HCT116 (cell line): ENCODE data around the gene NAPA. TPM values are rescaled to one million over a fixed set of nuclear protein-coding genes. Genes with fewer than 3 reads are reported as not detected.

ENCODE experiments used
- ATAC-seq: fragments of 200-7000 bp; cut with Tn5 transposase; 2 replicates; pipeline ENCODE4 v1.9.1; 2020; ENCODE audit warnings: mild to moderate bottlenecking, moderate library complexity
- BruUV-seq: library from RNA; stranded (reverse); fragments of 400-500 nt; replicated peaks from 2 replicates; lab custom pipeline; 2021; lab: Mats Ljungman, UMichigan
- CTCF ChIA-PET: fragments of 300-600 bp; sonication (Branson Sonifier 250); formaldehyde crosslinking; loops from one replicate; lab custom pipeline; 2021; ENCODE audit warnings: antibody characterized with exemption; lab: Charles Lee
- POLR2A ChIA-PET: fragments of 300-600, 350-600 bp; sonication (Branson Sonifier 250); formaldehyde crosslinking; loops from one replicate; lab custom pipeline; 2021; ENCODE audit warnings: antibody characterized with exemption; lab: Charles Lee
- RAD21 ChIA-PET, 2 experiments: fragments of 300-600 bp; sonication (Branson Sonifier 250); formaldehyde crosslinking; loops; one replicate each; lab custom pipeline; 2023; ENCODE audit warnings: low total read pairs in 2 of 2; ENCODE audit not compliant: uncharacterized antibody in 2 of 2, unreplicated experiment in 2 of 2, low non-redundant PET in 1 of 2; lab: Charles Lee
- DNase-seq: peaks from one replicate; pipeline ENCODE4 v3.0.0-alpha.2; 2010; ENCODE audit warnings: low read depth, low spot score
- H2AFZ ChIP-seq: fragments of 200-600 bp; shearing (Covaris generic), sonication (generic); 2 replicates; pipeline ENCODE4 v1.6.1; 2017; ENCODE audit warnings: low read depth, mixed run types, mixed read lengths, antibody characterized with exemption, low read length; ENCODE audit not compliant: poor library complexity, severe bottlenecking
- H3K27ac ChIP-seq: 2 replicates; pipeline ENCODE4 v1.5.1; 2012; ENCODE audit warnings: low read depth, low read length
- H3K27me3 ChIP-seq: fragments of 200-600 bp; sonication (generic); 2 replicates; pipeline ENCODE4 v1.6.1; 2016; ENCODE audit warnings: mixed run types, low read length, mixed read lengths; ENCODE audit not compliant: insufficient read depth
- H3K36me3 ChIP-seq, 2 experiments: fragments of 200-500 bp in 1 of 2; fragments of 200-600 bp in 1 of 2; sonication (Bioruptor generic) in 1 of 2; sonication (generic) in 1 of 2; 2 replicates each; pipeline versions ENCODE4 v1.5.1 to v1.6.1; 2014 to 2016; ENCODE audit warnings: low read length in 2 of 2, inconsistent platforms in 1 of 2, mixed read lengths in 1 of 2, mixed run types in 1 of 2; ENCODE audit not compliant: insufficient read depth in 2 of 2, control insufficient read depth in 1 of 2
- H3K4me1 ChIP-seq, 2 experiments: fragments of 200-600 bp in 1 of 2; sonication (generic) in 1 of 2; 2 replicates each; pipeline versions ENCODE4 v1.5.1 to v1.6.1; 2012 to 2017; ENCODE audit warnings: low read length in 2 of 2, inconsistent platforms in 1 of 2, mild to moderate bottlenecking in 1 of 2, mixed read lengths in 1 of 2, mixed run types in 1 of 2, moderate library complexity in 1 of 2; ENCODE audit not compliant: insufficient read depth in 2 of 2, control insufficient read depth in 1 of 2
- H3K4me2 ChIP-seq: fragments of 200-600 bp; sonication (generic); 2 replicates; pipeline ENCODE4 v1.6.1; 2017; ENCODE audit warnings: mixed run types, low read length, mixed read lengths
- H3K4me3 ChIP-seq, 2 experiments: fragments of 200-600 bp in 1 of 2; sonication (generic) in 1 of 2; replicated peaks in 1 of 2; 2 replicates each; pipeline ENCODE4 v1.5.1; 2011 to 2016; ENCODE audit warnings: low read length in 2 of 2, control low read depth in 1 of 2, low read depth in 1 of 2, mild to moderate bottlenecking in 1 of 2, mixed read lengths in 1 of 2, mixed run types in 1 of 2
- H3K79me2 ChIP-seq: fragments of 200-600 bp; sonication (generic); 2 replicates; pipeline ENCODE4 v1.6.1; 2017; ENCODE audit warnings: mild to moderate bottlenecking, mixed run types, low read length, moderate library complexity, mixed read lengths; ENCODE audit not compliant: insufficient read depth
- H3K9ac ChIP-seq: fragments of 200-600 bp; sonication (generic); 2 replicates; pipeline ENCODE4 v1.6.1; 2016; ENCODE audit warnings: low read length, mixed read lengths
- H3K9me2 ChIP-seq: fragments of 200-600 bp; sonication (generic), shearing (Covaris generic); 2 replicates; pipeline ENCODE4 v1.6.1; 2017; ENCODE audit warnings: mixed run types, mild to moderate bottlenecking, moderate library complexity; ENCODE audit not compliant: insufficient read depth
- H3K9me3 ChIP-seq, 2 experiments: fragments of 200-500 bp in 1 of 2; fragments of 200-600 bp in 1 of 2; sonication (Bioruptor generic) in 1 of 2; sonication (generic) in 1 of 2; 2 replicates each; pipeline ENCODE4 v1.6.1; 2014 to 2017; ENCODE audit warnings: low read length in 2 of 2, mixed read lengths in 2 of 2, inconsistent platforms in 1 of 2, low read depth in 1 of 2, mild to moderate bottlenecking in 1 of 2, mixed run types in 1 of 2, moderate library complexity in 1 of 2; ENCODE audit not compliant: control insufficient read depth in 1 of 2, insufficient read depth in 1 of 2
- H4K20me1 ChIP-seq: fragments of 200-600 bp; sonication (generic), shearing (Covaris generic); 2 replicates; pipeline ENCODE4 v1.6.1; 2017; ENCODE audit warnings: mixed run types, mild to moderate bottlenecking, moderate library complexity; ENCODE audit not compliant: insufficient read depth
- ELF1 ChIP-seq: IDR thresholded peaks from 2 replicates; pipeline ENCODE4 v1.6.1; 2012; ENCODE audit warnings: low read depth, borderline replicate concordance
- EZH2 ChIP-seq: fragments of 200-600 bp; sonication (generic); IDR thresholded peaks from 2 replicates; pipeline ENCODE4 v1.6.1; 2017; ENCODE audit warnings: antibody characterized with exemption, mixed run types
- EZH2phosphoT487 ChIP-seq: fragments of 200-600 bp; IDR thresholded peaks from 2 replicates; pipeline ENCODE4 v1.6.1; 2018; ENCODE audit warnings: antibody characterized with exemption, borderline replicate concordance
- FOSL1 ChIP-seq: IDR thresholded peaks from 2 replicates; pipeline ENCODE4 v1.6.1; 2012; ENCODE audit warnings: low read depth
- POLR2A ChIP-seq: IDR thresholded peaks from 2 replicates; pipeline ENCODE4 v1.7.0; 2011; ENCODE audit warnings: borderline replicate concordance; ENCODE audit not compliant: insufficient read depth, insufficient read length; ENCODE audit errors: extremely low read depth
- POLR2AphosphoS5 ChIP-seq: IDR thresholded peaks from 2 replicates; pipeline ENCODE4 v1.6.1; 2011; ENCODE audit warnings: mild to moderate bottlenecking, low read depth, low read length, moderate library complexity
- SIN3A ChIP-seq: IDR thresholded peaks from 2 replicates; pipeline ENCODE4 v1.6.1; 2012; ENCODE audit warnings: low read depth
- SP1 ChIP-seq: IDR thresholded peaks from 2 replicates; pipeline ENCODE4 v1.6.1; 2012; ENCODE audit warnings: low read depth
- TCF7L2 ChIP-seq: IDR thresholded peaks from 2 replicates; pipeline ENCODE4 v1.7.0; 2011; ENCODE audit warnings: borderline replicate concordance, inconsistent platforms; ENCODE audit not compliant: insufficient read depth, insufficient read length; ENCODE audit errors: extremely low read depth
- YY1 ChIP-seq: IDR thresholded peaks from 2 replicates; pipeline ENCODE4 v1.6.1; 2011; ENCODE audit warnings: low read length, low read depth, moderate library complexity, mild to moderate bottlenecking; ENCODE audit not compliant: insufficient replicate concordance; ENCODE audit errors: extremely low read depth
- ZFX ChIP-seq: fragments of 450-650 bp; IDR thresholded peaks from 2 replicates; pipeline ENCODE4 v1.6.1; 2017
- ZNF274 ChIP-seq: fragments of 200-500 bp; sonication (Bioruptor generic); IDR thresholded peaks from 2 replicates; pipeline ENCODE4 v1.6.1; 2014; ENCODE audit warnings: mild to moderate bottlenecking, low read depth, low read length, inconsistent platforms
- intact Hi-C: fragments of 100-400 bp; cut with micrococcal nuclease; formaldehyde crosslinking; loops from 2 replicates; pipeline ENCODE4 v1.10.0; 2022
- total RNA-seq: library from RNA; stranded (reverse); gene quantifications from one replicate; pipeline ENCODE4 v1.2.1, GENCODE V29; 2021; ENCODE audit not compliant: unreplicated experiment
- TF ChIP-seq, protein P1 (sequence below): IDR thresholded peaks from 2 replicates; pipeline ENCODE4 v1.6.1; 2012
- TF ChIP-seq, protein P2 (sequence below): IDR thresholded peaks from 2 replicates; pipeline ENCODE4 v1.6.1; 2011; ENCODE audit warnings: mild to moderate bottlenecking, low read length, moderate library complexity; ENCODE audit not compliant: insufficient replicate concordance; ENCODE audit errors: extremely low read depth
- TF ChIP-seq, protein P3 (sequence below): IDR thresholded peaks from 2 replicates; pipeline ENCODE4 v1.6.1; 2012; ENCODE audit warnings: low read depth

Gene NAPA
- total RNA-seq, 1 experiment from 2014 or later, result 58.8 TPM

DNA sequence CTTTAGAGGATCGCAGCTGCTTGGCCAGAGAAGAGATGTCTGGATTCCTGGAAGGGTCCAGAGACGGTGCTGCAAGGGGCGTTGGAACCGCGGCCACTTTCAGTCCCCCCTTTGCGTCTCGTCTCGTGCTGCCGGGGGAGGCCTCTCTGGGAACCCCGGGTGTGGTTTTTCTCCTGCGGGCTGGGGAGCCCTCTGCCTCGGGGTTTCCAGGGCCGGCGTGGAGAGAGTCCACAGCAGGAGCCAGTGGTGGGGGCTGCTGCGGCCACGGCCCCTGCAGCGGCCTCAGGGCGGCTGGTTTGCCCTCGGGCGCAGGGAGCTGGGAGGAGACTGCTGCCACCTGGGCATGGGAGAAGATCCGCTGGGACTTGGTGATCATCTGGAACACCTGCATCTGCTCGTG is 29.6 kb upstream of the NAPA start:
- H3K4me1 ChIP-seq, result no peaks in the 10 kb centered on the region
- ChIA-PET CTCF (interaction anchor here (1.8 kb wide), 1 partner anchor 108 kb away, joined by 4 read pairs; no protein-coding TSS in a partner anchor), POLR2A (no interaction called here), RAD21 (no interaction called here)
- no peak overlapping the region for H3K9ac ChIP-seq
- H3K27ac ChIP-seq, result no peak overlapping the region
- no TSS peak for BruUV-seq
- TF ChIP-seq, protein P1, sequence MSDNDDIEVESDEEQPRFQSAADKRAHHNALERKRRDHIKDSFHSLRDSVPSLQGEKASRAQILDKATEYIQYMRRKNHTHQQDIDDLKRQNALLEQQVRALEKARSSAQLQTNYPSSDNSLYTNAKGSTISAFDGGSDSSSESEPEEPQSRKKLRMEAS, result no peak
- TF ChIP-seq EZH2, result no peak
- no peak for TF ChIP-seq POLR2AphosphoS5
- TF ChIP-seq ZNF274, result no peak
- no peak for TF ChIP-seq ELF1
- TF ChIP-seq EZH2phosphoT487, result no peak
- TF ChIP-seq SP1, result no peak
- no peaks in the 10 kb centered on the region for H3K36me3 ChIP-seq
- no peak for ATAC-seq
- no peak for DNase-seq
- H3K9me2 ChIP-seq, result no peaks in the 10 kb centered on the region
- H2AFZ ChIP-seq, result no peak overlapping the region
- no peaks in the 10 kb centered on the region for H3K9me3 ChIP-seq
- no peak overlapping the region for H3K4me3 ChIP-seq
- no peaks in the 10 kb centered on the region for H3K79me2 ChIP-seq
- H3K27me3 ChIP-seq, result no peaks in the 10 kb centered on the region
- no peak overlapping the region for H3K4me2 ChIP-seq
- no peaks in the 10 kb centered on the region for H4K20me1 ChIP-seq
- intact Hi-C loops, result no loop called here

DNA sequence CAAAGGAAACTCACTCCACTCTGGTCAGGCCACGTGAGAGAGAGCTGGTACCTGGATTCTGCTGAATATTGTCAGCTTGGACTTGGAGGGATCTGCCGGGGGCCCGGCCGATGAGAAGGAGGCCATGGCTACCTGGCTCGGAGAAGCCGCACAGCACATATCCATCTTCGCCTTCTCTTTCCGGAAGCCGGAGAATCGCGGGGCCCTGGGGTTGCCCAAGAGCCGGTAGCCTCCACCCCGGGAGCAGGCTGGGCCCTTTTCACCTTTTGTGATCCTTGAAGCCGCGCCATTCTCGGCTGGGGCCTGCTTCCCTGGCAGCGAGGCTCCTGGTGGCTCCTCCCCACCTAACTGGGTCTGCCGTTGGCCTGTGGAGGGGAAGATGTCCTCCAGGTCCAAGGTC is 29.2 kb upstream of the NAPA start:
- Histone ChIP-seq H3K9me2 (no peaks in the 10 kb centered on the region), H3K27me3 (no peaks in the 10 kb centered on the region), H2AFZ (no peak overlapping the region), H3K36me3 (no peaks in the 10 kb centered on the region), H3K9ac (no peak overlapping the region), H3K4me1 (no peaks in the 10 kb centered on the region), H4K20me1 (no peaks in the 10 kb centered on the region), H3K79me2 (no peaks in the 10 kb centered on the region), H3K4me2 (no peak overlapping the region), H3K27ac (no peak overlapping the region), H3K9me3 (no peaks in the 10 kb centered on the region), H3K4me3 (no peak overlapping the region)
- ChIA-PET POLR2A (no interaction called here), RAD21 (no interaction called here), CTCF (interaction anchor here (1.8 kb wide), 1 partner anchor 107 kb away, joined by 4 read pairs; no protein-coding TSS in a partner anchor)
- BruUV-seq, result no TSS peak
- no peak for DNase-seq
- intact Hi-C loops, result no loop called here
- no peak for ATAC-seq
- no peak for TF ChIP-seq EZH2phosphoT487
- TF ChIP-seq, protein P2, sequence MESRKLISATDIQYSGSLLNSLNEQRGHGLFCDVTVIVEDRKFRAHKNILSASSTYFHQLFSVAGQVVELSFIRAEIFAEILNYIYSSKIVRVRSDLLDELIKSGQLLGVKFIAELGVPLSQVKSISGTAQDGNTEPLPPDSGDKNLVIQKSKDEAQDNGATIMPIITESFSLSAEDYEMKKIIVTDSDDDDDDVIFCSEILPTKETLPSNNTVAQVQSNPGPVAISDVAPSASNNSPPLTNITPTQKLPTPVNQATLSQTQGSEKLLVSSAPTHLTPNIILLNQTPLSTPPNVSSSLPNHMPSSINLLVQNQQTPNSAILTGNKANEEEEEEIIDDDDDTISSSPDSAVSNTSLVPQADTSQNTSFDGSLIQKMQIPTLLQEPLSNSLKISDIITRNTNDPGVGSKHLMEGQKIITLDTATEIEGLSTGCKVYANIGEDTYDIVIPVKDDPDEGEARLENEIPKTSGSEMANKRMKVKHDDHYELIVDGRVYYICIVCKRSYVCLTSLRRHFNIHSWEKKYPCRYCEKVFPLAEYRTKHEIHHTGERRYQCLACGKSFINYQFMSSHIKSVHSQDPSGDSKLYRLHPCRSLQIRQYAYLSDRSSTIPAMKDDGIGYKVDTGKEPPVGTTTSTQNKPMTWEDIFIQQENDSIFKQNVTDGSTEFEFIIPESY, result no peak
- TF ChIP-seq POLR2AphosphoS5, result no peak
- TF ChIP-seq SP1, result no peak
- TF ChIP-seq ELF1, result no peak
- TF ChIP-seq, protein P3, sequence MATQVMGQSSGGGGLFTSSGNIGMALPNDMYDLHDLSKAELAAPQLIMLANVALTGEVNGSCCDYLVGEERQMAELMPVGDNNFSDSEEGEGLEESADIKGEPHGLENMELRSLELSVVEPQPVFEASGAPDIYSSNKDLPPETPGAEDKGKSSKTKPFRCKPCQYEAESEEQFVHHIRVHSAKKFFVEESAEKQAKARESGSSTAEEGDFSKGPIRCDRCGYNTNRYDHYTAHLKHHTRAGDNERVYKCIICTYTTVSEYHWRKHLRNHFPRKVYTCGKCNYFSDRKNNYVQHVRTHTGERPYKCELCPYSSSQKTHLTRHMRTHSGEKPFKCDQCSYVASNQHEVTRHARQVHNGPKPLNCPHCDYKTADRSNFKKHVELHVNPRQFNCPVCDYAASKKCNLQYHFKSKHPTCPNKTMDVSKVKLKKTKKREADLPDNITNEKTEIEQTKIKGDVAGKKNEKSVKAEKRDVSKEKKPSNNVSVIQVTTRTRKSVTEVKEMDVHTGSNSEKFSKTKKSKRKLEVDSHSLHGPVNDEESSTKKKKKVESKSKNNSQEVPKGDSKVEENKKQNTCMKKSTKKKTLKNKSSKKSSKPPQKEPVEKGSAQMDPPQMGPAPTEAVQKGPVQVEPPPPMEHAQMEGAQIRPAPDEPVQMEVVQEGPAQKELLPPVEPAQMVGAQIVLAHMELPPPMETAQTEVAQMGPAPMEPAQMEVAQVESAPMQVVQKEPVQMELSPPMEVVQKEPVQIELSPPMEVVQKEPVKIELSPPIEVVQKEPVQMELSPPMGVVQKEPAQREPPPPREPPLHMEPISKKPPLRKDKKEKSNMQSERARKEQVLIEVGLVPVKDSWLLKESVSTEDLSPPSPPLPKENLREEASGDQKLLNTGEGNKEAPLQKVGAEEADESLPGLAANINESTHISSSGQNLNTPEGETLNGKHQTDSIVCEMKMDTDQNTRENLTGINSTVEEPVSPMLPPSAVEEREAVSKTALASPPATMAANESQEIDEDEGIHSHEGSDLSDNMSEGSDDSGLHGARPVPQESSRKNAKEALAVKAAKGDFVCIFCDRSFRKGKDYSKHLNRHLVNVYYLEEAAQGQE, result no peak
- no peak for TF ChIP-seq YY1
- TF ChIP-seq TCF7L2, result no peak
- TF ChIP-seq FOSL1, result no peak
- TF ChIP-seq SIN3A, result no peak
- no peak for TF ChIP-seq POLR2A
- TF ChIP-seq ZFX, result no peak
- no peak for TF ChIP-seq ZNF274
